Kidney epithelial cell (primary cell): ENCODE measurements around the gene CENPK. TPM values are rescaled to one million over a fixed set of nuclear protein-coding genes. Genes with fewer than 3 reads are reported as not detected.
A peak's percentile ranks its signal among the peaks of the same experiment; 100 is the strongest.
"Not testable (repeated sequence)": the region's sequence is repeated elsewhere in the genome, so short reads cannot be mapped to it uniquely, and the experiment has no call there.

Experiments used
- DNase-seq: peaks from one replicate; pipeline ENCODE4 v3.0.0-alpha.2; 2010; ENCODE audit warnings: low read depth
- H3K27me3 ChIP-seq: 2 replicates; pipeline ENCODE4 v1.6.0; 2011; ENCODE audit warnings: low read length; ENCODE audit not compliant: control insufficient read depth, insufficient read depth
- H3K36me3 ChIP-seq: 2 replicates; pipeline ENCODE4 v1.5.1; 2011; ENCODE audit warnings: low read length; ENCODE audit not compliant: control insufficient read depth, insufficient read depth
- H3K4me3 ChIP-seq: 2 replicates; pipeline ENCODE4 v1.5.1; 2011; ENCODE audit warnings: low read depth, mild to moderate bottlenecking, control low read depth, low read length
- CTCF ChIP-seq: IDR thresholded peaks from 2 replicates; pipeline ENCODE4 v1.5.1; 2011; ENCODE audit warnings: mild to moderate bottlenecking, moderate library complexity, low read length, control low read depth, inconsistent platforms; ENCODE audit not compliant: insufficient read depth, poor library complexity, severe bottlenecking
- total RNA-seq: library from RNA; depleted of rRNA; stranded (reverse); fragments of >200 nt; gene quantifications from 2 replicates; pipeline ENCODE4 v1.2.3, GENCODE V29; 2015

Gene CENPK
- total RNA-seq, 1 donor from 2014 or later: 18.4 TPM

DNA sequence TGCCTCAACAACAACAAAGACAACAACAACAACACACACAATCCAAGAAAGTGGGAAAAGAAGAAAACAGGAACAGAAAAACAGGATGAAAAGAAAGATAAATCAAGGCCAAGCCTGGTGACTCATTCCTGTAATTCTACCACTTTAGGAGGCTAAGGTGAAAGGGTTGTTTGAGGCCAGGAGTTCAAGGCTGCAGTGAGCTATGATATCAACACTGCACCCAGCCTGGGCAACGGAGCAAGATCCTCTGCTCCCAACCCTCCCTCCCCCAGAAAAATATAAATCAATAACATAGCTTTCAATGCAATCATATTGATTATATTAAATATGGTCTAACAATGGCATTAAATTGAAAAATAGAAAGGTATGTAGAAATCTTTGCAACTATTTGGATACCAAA lies 32.1 kb downstream of the CENPK start:
- no peak for DNase-seq
- TF ChIP-seq CTCF: no peak
- H3K27me3 ChIP-seq: no peaks in the 10 kb centered on the region

DNA sequence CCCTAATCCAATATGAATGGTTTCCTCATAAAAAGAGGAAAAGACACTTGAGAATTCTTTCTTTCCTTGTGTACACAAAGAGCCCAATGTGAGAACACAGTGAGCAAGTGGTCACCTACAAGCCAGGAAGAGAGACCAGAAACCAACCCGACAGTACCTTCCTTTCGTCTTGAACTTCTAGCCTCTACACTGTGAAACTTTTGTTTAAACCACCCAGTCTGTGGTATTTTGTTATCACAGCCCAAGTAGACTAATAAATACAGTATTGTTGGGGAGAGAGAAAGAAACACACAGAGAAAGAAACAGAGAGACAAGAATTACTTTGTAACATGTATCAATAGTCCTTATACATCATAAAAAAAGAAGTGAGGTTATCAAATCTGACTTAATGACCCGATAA lies 37.2 kb downstream of the CENPK start:
- no peak overlapping the region for H3K4me3 ChIP-seq
- no peak for DNase-seq
- no peak for TF ChIP-seq CTCF
- H3K27me3 ChIP-seq: no peaks in the 10 kb centered on the region
- no peaks in the 10 kb centered on the region for H3K36me3 ChIP-seq

More for the DNA sequence above, 32.1 kb downstream of the CENPK start:
- H3K36me3 ChIP-seq: no peaks in the 10 kb centered on the region
- no peak overlapping the region for H3K4me3 ChIP-seq

GRCh38 chr5:65512170-65512937 lies 50.6 kb downstream of the CENPK start:
- peak; percentile 7 for DNase-seq
- H3K27me3 ChIP-seq: no peaks in the 10 kb centered on the region
- no peak for TF ChIP-seq CTCF

GRCh38 chr5:65508978-65509377 lies 54.0 kb downstream of the CENPK start:
- TF ChIP-seq CTCF: no peak
- Histone ChIP-seq H3K27me3 (no peaks in the 10 kb centered on the region), H3K36me3 (no peaks in the 10 kb centered on the region), H3K4me3 (no peak overlapping the region)
- no peak for DNase-seq

More at GRCh38 chr5:65512170-65512937, 50.6 kb downstream of the CENPK start:
- Histone ChIP-seq H3K4me3 (no peak overlapping the region), H3K36me3 (no peaks in the 10 kb centered on the region)

DNA sequence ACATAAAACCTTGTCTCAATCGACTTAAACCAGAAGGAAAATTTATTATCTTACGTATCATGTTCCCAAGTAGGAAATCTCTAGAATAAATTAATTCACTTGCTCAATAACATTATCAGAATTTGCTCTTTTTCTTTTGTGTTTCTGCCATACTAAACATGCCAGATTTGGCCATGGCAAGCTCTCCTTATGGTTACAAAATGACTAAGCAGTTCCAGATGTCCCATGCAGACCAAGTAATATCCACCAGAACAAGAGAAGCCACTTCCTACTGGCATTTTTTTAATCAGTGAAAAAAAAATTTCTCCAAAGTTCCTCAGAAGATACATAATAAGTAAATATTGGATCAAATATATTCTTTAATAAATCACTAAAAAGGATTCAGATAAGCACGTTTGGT lies 56.0 kb downstream of the CENPK start:
- Histone ChIP-seq H3K4me3 (no peak overlapping the region), H3K36me3 (no peaks in the 10 kb centered on the region), H3K27me3 (no peaks in the 10 kb centered on the region)
- DNase-seq: no peak
- TF ChIP-seq CTCF: no peak

GRCh38 chr5:65489119-65489518 lies 73.8 kb downstream of the CENPK start:
- Histone ChIP-seq H3K36me3 (no peaks in the 10 kb centered on the region), H3K4me3 (no peak overlapping the region), H3K27me3 (no peaks in the 10 kb centered on the region)
- DNase-seq: no peak
- no peak for TF ChIP-seq CTCF

- not testable (repeated sequence) for DNase-seq, H3K27me3 ChIP-seq, H3K36me3 ChIP-seq, H3K4me3 ChIP-seq
These were observed 74.8 kb downstream of the CENPK start for GRCh38 chr5:65488038-65488687.

- not testable (repeated sequence) for DNase-seq, H3K4me3 ChIP-seq, H3K27me3 ChIP-seq, H3K36me3 ChIP-seq
These were observed 76.2 kb downstream of the CENPK start for GRCh38 chr5:65486803-65487202.
